HepG2 (cell line): Measurements from ENCODE around the gene B3GNT8. TPM values are rescaled to one million over a fixed set of nuclear protein-coding genes. Genes with fewer than 3 reads are reported as not detected.
A peak's percentile ranks its signal among the peaks of the same experiment; 100 is the strongest.

ENCODE experiments used
- KMT2A ChIP-seq: sonication (generic); formaldehyde crosslinking; IDR thresholded peaks from 2 replicates; pipeline ENCODE4 v1.4.0; 2020; ENCODE audit warnings: missing genetic modification reagents
- POLR2G ChIP-seq: fragments of 200-400 bp; formaldehyde crosslinking; IDR thresholded peaks from 2 replicates; pipeline ENCODE4 v1.6.1; 2018; ENCODE audit warnings: mild to moderate bottlenecking, low read depth, low read length, moderate library complexity
- SAP130 ChIP-seq: IDR thresholded peaks from 2 replicates; pipeline ENCODE4 v1.6.1; 2016; ENCODE audit warnings: low read depth
- TEAD3 ChIP-seq: optimal IDR thresholded peaks from 2 replicates; pipeline ENCODE3; 2016; ENCODE audit warnings: borderline replicate concordance
- ZBTB20 ChIP-seq: sonication (generic); formaldehyde crosslinking; IDR thresholded peaks from 2 replicates; pipeline ENCODE4 v1.8.1; 2023; ENCODE audit warnings: missing genetic modification reagents, low read depth, mild to moderate bottlenecking, borderline replicate concordance
- ZFP36L1 ChIP-seq: sonication (generic); formaldehyde crosslinking; IDR thresholded peaks from 2 replicates; pipeline ENCODE4 v1.8.0; 2022; ENCODE audit warnings: mild to moderate bottlenecking, missing genetic modification reagents, moderate library complexity
- ZFP41 ChIP-seq: sonication (generic); formaldehyde crosslinking; IDR thresholded peaks from 2 replicates; pipeline ENCODE4 v1.4.0; 2020; ENCODE audit warnings: mild to moderate bottlenecking, missing genetic modification reagents, borderline replicate concordance
- ZFP62 ChIP-seq: sonication (generic); formaldehyde crosslinking; IDR thresholded peaks from 2 replicates; pipeline ENCODE4 v1.4.0; 2020; ENCODE audit warnings: missing genetic modification reagents
- ZNF720 ChIP-seq: sonication (generic); formaldehyde crosslinking; IDR thresholded peaks from 2 replicates; pipeline ENCODE4 v1.4.0; 2020; ENCODE audit warnings: missing genetic modification reagents
- ZNF749 ChIP-seq: sonication (generic); formaldehyde crosslinking; IDR thresholded peaks from 2 replicates; pipeline ENCODE4 v1.8.0; 2022; ENCODE audit warnings: mild to moderate bottlenecking, missing genetic modification reagents, moderate library complexity, borderline replicate concordance
- polyA plus RNA-seq, 8 experiments: library from polyadenylated mRNA; depleted of rRNA in 3 of 8; stranded (reverse) in 7 of 8; unstranded in 1 of 8; fragments of >200 nt; fragmentation: Illumina TruSeq in 4 of 8; extraction: Trizol in 4 of 8; gene quantifications; 2 replicates each; pipeline versions ENCODE4 v1.2.1 to v1.2.3, GENCODE V29; 2011 to 2016; ENCODE audit warnings: low read depth in 4 of 8, missing spikeins in 1 of 8, mixed read lengths in 1 of 8; ENCODE audit not compliant: insufficient read depth in 1 of 8
- total RNA-seq, 5 experiments: library from RNA; depleted of rRNA; stranded (reverse); fragments of >200 nt; fragmentation: Illumina TruSeq; extraction: Trizol; gene quantifications; 2 replicates each; pipeline ENCODE4 v1.2.3, GENCODE V29; 2016; ENCODE audit warnings: low read depth in 1 of 5
- TF ChIP-seq, protein P1 (sequence below): IDR thresholded peaks from 2 replicates; pipeline ENCODE4 v1.6.1; 2016; ENCODE audit warnings: mild to moderate bottlenecking, missing biosample characterization, missing genetic modification reagents
- TF ChIP-seq, protein P2 (sequence below): sonication (generic); formaldehyde crosslinking; IDR thresholded peaks from 2 replicates; pipeline ENCODE4 v1.8.0; 2022; ENCODE audit warnings: mild to moderate bottlenecking, missing genetic modification reagents, borderline replicate concordance
- TF ChIP-seq, protein P3 (sequence below): sonication (generic); formaldehyde crosslinking; conservative IDR thresholded peaks from 2 replicates; pipeline ENCODE4 v1.5.0; 2020; ENCODE audit warnings: missing genetic modification reagents
- TF ChIP-seq, protein P4 (sequence below): sonication (generic); formaldehyde crosslinking; IDR thresholded peaks from 2 replicates; pipeline ENCODE4 v1.8.0; 2022; ENCODE audit warnings: missing genetic modification reagents, mild to moderate bottlenecking, inconsistent platforms, borderline replicate concordance
- TF ChIP-seq, protein P5 (sequence below): sonication (generic); formaldehyde crosslinking; IDR thresholded peaks from 2 replicates; pipeline ENCODE4 v1.5.1; 2020; ENCODE audit warnings: mild to moderate bottlenecking, moderate library complexity, missing genetic modification reagents
- TF ChIP-seq, protein P6 (sequence below): sonication (generic); formaldehyde crosslinking; conservative IDR thresholded peaks from 2 replicates; pipeline ENCODE4 v1.4.0; 2020; ENCODE audit warnings: mild to moderate bottlenecking, missing genetic modification reagents, moderate library complexity
- TF ChIP-seq, protein P7 (sequence below): sonication (generic); formaldehyde crosslinking; IDR thresholded peaks from 2 replicates; pipeline ENCODE4 v1.5.0; 2020; ENCODE audit warnings: mild to moderate bottlenecking, missing genetic modification reagents

Gene B3GNT8
- total and polyA plus RNA-seq, 2 of the 13 experiments (the other 11 are each of a cell fraction or from before 2014, with no cell fraction given): 0.26 to 1.9 TPM

DNA sequence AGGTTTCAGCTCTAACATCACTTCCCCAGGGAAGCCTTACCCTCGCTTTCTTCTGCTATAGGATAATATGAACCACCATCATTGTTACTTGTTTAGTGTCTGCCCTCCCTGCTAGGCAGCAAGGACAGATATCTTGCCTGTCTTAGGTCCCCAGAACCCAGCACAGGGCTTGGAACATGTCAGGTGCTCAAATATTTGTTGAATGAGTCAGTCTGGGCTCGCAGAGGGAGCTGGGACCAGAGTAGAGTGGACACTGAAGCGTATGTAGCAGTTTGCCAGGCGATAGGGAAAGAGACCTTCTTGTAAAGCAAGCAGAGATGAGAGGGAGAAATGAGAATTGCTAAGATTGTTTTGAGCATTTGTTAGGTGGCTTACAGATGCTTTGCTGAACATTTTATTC lies 17.9 kb downstream of the B3GNT8 start (continued):
- no peak for TF ChIP-seq ZNF749 (CRISPR knock-in tag)
- TF ChIP-seq ZNF720 (CRISPR knock-in tag): no peak
- TF ChIP-seq, protein P1, sequence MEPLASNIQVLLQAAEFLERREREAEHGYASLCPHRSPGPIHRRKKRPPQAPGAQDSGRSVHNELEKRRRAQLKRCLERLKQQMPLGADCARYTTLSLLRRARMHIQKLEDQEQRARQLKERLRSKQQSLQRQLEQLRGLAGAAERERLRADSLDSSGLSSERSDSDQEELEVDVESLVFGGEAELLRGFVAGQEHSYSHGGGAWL (CRISPR knock-in tag): no peak
- peak; percentile 81 for TF ChIP-seq SAP130
- TF ChIP-seq, protein P2, sequence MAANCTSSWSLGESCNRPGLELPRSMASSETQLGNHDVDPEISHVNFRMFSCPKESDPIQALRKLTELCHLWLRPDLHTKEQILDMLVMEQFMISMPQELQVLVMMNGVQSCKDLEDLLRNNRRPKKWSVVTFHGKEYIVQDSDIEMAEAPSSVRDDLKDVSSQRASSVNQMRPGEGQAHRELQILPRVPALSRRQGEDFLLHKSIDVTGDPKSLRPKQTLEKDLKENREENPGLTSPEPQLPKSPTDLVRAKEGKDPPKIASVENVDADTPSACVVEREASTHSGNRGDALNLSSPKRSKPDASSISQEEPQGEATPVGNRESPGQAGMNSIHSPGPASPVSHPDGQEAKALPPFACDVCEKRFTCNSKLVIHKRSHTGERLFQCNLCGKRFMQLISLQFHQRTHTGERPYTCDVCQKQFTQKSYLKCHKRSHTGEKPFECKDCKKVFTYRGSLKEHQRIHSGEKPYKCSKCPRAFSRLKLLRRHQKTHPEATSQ (CRISPR knock-in tag): no peak
- TF ChIP-seq, protein P3, sequence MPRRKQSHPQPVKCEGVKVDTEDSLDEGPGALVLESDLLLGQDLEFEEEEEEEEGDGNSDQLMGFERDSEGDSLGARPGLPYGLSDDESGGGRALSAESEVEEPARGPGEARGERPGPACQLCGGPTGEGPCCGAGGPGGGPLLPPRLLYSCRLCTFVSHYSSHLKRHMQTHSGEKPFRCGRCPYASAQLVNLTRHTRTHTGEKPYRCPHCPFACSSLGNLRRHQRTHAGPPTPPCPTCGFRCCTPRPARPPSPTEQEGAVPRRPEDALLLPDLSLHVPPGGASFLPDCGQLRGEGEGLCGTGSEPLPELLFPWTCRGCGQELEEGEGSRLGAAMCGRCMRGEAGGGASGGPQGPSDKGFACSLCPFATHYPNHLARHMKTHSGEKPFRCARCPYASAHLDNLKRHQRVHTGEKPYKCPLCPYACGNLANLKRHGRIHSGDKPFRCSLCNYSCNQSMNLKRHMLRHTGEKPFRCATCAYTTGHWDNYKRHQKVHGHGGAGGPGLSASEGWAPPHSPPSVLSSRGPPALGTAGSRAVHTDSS (CRISPR knock-in tag): no peak
- TF ChIP-seq TEAD3: peak; percentile 94
- peak; percentile 67; the same call in 1 of the 2 replicates for TF ChIP-seq ZBTB20 (CRISPR knock-in tag)
- peak; percentile 55 for TF ChIP-seq POLR2G
- TF ChIP-seq ZFP36L1 (CRISPR knock-in tag): no peak
- no peak for TF ChIP-seq ZFP62 (CRISPR knock-in tag)
- TF ChIP-seq, protein P4, sequence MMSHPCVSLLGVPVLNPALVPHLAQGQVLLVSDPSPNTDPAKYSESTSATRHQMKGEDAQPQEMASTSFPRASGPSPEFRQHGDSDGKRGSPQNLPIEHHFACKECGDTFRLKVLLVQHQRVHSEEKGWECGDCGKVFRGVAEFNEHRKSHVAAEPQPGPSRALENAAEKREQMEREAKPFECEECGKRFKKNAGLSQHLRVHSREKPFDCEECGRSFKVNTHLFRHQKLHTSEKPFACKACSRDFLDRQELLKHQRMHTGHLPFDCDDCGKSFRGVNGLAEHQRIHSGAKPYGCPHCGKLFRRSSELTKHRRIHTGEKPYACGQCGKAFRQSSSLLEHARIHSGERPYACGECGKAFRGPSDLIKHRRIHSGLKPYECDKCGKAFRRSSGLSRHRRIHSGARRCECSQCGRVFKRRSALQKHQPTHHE (CRISPR knock-in tag): no peak
- TF ChIP-seq, protein P5, sequence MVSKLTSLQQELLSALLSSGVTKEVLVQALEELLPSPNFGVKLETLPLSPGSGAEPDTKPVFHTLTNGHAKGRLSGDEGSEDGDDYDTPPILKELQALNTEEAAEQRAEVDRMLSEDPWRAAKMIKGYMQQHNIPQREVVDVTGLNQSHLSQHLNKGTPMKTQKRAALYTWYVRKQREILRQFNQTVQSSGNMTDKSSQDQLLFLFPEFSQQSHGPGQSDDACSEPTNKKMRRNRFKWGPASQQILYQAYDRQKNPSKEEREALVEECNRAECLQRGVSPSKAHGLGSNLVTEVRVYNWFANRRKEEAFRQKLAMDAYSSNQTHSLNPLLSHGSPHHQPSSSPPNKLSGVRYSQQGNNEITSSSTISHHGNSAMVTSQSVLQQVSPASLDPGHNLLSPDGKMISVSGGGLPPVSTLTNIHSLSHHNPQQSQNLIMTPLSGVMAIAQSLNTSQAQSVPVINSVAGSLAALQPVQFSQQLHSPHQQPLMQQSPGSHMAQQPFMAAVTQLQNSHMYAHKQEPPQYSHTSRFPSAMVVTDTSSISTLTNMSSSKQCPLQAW: no peak
- 0 out of 2 replicates have a peak, but pooled peaks have one; percentile 51 for TF ChIP-seq KMT2A (CRISPR knock-in tag)
- TF ChIP-seq, protein P6, sequence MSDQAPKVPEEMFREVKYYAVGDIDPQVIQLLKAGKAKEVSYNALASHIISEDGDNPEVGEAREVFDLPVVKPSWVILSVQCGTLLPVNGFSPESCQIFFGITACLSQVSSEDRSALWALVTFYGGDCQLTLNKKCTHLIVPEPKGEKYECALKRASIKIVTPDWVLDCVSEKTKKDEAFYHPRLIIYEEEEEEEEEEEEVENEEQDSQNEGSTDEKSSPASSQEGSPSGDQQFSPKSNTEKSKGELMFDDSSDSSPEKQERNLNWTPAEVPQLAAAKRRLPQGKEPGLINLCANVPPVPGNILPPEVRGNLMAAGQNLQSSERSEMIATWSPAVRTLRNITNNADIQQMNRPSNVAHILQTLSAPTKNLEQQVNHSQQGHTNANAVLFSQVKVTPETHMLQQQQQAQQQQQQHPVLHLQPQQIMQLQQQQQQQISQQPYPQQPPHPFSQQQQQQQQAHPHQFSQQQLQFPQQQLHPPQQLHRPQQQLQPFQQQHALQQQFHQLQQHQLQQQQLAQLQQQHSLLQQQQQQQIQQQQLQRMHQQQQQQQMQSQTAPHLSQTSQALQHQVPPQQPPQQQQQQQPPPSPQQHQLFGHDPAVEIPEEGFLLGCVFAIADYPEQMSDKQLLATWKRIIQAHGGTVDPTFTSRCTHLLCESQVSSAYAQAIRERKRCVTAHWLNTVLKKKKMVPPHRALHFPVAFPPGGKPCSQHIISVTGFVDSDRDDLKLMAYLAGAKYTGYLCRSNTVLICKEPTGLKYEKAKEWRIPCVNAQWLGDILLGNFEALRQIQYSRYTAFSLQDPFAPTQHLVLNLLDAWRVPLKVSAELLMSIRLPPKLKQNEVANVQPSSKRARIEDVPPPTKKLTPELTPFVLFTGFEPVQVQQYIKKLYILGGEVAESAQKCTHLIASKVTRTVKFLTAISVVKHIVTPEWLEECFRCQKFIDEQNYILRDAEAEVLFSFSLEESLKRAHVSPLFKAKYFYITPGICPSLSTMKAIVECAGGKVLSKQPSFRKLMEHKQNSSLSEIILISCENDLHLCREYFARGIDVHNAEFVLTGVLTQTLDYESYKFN (CRISPR knock-in tag): peak; percentile 56
- TF ChIP-seq, protein P7, sequence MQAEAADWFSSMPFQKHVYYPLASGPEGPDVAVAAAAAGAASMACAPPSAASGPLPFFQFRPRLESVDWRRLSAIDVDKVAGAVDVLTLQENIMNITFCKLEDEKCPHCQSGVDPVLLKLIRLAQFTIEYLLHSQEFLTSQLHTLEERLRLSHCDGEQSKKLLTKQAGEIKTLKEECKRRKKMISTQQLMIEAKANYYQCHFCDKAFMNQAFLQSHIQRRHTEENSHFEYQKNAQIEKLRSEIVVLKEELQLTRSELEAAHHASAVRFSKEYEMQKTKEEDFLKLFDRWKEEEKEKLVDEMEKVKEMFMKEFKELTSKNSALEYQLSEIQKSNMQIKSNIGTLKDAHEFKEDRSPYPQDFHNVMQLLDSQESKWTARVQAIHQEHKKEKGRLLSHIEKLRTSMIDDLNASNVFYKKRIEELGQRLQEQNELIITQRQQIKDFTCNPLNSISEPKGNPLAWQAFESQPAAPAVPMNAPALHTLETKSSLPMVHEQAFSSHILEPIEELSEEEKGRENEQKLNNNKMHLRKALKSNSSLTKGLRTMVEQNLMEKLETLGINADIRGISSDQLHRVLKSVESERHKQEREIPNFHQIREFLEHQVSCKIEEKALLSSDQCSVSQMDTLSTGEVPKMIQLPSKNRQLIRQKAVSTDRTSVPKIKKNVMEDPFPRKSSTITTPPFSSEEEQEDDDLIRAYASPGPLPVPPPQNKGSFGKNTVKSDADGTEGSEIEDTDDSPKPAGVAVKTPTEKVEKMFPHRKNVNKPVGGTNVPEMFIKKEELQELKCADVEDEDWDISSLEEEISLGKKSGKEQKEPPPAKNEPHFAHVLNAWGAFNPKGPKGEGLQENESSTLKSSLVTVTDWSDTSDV (CRISPR knock-in tag): no peak
- TF ChIP-seq ZFP41 (CRISPR knock-in tag): no peak
